HG02938 (cell line): ENCODE data around the gene GOLGA5.
"Not testable (repeated sequence)": the region's sequence is repeated elsewhere in the genome, so short reads cannot be mapped to it uniquely, and the experiment has no call there.

ENCODE experiments used
- ATAC-seq: cut with Tn5 transposase; IDR thresholded peaks from one replicate; pipeline ENCODE4 v1.9.1; 2021; ENCODE audit warnings: mild to moderate bottlenecking, moderate library complexity; ENCODE audit not compliant: unreplicated experiment

Gene GOLGA5

DNA sequence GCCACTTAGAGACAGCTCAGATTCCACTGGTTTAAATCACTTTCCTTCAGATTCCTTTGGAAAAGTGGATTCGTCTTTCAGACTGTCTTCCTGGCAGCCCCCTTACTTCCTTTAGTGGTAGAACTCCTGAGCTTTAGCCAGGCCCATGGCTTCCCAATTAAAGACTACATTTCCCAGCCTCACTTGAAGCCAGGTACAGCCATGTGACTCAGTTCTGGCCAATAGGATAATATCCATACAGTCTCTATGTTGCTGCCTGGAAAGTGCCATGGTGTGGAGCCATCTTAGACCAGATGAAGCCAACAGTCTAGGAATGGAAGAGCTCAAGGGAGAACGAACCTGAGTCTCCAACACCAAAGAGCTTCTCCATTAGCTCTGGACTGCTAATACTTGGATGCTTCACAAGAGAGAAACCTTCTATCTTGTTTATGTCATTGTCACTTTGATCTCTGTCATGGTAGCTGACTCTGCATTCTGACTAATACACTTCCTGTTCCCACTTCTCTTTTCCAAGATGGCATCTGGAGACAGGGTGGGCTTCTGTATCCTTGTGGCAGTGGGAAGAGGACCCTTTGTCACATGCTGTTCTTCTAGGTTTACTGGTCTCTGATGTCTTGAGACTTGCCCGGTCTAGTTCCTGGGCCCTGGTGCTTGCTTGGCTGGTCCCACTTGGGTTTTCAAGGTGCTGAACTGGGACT, 15.1 kb upstream of the GOLGA5 start:
- not testable (repeated sequence) for ATAC-seq

- ATAC-seq: no peak
Observed at GRCh38 chr14:92780444-92781232, 13.5 kb upstream of the GOLGA5 start.

- no peak for ATAC-seq
Observed at GRCh38 chr14:92781350-92781749, 12.8 kb upstream of the GOLGA5 start.

DNA sequence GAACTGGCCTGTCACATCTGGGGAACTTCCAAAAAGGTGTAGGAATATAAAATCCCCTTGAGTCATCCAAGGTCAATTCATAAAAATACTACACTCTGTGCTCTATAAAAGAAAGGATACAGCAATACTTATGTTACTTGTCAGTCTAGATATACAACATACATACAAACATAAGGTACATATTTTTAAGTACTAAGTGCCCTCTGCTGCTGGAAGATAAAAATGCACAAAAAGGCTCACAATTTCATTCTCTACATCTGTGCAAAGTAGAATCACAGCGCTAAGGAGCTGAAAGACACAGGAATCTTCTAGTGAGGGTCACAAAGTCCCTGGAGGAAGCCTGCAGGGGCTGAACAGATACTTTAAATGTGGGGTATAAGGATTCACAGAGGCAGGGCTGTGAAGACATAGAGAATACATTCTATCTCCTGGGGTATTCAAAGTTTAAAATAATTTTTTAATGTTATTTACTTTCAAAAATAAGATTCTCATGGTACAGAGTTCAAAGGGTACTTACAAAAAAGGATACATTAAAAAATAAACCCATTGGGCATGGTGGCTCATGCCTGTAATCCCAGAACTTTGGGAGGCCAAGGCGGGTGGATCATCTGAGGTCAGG, 10.2 kb upstream of the GOLGA5 start:
- no peak for ATAC-seq

DNA sequence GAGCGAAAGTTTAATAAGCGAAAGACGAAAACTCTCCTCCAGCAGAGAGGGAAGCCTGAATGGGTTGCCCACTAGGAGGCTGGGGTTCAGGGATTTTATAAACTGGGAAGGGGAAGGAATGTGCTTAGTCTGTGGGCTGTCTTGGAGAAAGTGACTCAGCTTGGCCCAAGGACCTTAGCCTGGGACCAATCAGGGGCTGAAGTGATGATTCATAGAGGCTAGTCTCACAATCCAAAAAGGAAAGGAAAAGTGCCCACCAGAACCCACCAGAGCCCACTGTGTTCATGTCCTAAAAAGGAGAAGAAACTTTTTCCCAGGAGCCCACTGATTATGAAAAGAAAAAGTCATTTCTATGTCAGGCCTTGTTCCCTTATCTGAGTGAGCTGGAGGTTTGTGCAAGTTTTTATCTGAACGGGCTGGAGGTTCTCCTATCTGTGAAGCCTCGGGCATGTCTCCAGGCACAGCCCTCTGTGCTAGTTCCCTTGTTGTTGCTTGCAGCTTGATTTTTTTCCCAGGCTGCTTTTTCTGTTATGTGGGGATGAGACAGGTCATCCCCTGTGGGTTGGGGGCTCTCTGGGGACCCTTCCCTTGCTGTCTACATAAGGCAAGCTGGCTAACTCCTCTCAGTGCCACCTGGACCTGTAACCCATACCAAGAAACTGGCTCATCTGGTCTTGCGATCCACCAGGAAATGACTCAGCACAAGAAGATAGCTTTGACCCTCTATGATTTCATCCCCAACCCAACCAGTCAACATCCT, 8.3 kb upstream of the GOLGA5 start:
- ATAC-seq: no peak

GRCh38 chr14:92786427-92786756, 7.7 kb upstream of the GOLGA5 start:
- ATAC-seq: no peak

DNA sequence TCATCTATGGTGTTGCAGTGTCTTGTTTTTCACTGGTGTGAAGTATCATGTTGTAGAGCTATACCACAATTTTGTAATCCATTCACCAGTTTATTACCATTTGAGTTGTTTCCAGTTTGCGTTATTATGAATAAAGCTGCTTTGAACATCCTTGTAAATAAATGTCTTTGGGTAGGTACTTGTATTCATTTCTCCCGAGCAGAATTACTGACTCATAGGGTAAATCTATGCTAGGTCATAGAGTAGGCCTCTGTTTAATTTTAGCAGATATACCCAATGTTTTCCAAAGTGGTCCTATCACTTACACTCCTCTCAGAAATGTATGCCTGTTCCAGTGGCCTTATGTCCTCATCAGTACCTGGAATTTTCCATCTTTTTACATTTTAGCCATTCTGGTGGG, 6.6 kb upstream of the GOLGA5 start:
- no peak for ATAC-seq

DNA sequence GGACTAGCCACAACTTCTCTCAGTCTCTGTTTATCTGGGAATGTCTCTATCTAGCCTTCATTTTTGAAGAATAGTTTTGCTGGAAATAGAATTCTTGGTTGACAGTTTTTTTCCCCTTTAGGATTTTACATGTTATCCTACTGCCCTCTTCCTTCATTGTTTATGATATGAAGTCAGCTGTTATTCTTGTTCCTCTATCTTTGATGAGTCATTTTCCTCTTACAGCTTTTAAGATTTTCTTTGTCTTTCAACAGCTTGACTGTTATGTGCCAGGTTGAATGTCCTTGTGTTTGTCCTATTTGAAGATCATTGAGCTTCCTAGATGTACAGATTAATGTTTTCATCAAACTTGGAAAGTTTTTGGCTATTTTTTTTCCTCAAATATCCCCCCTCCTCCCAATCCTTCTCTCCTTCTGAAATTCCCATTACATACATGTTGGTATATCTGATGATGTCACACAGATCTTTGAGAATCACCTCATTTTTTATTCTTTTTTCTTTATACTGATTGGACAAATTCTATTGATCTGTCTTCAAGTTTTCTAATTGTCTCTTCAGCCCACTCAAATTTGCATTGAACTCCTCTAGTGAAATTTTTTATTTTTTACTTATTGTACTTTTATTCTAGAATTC, 4.5 kb upstream of the GOLGA5 start:
- no peak for ATAC-seq

DNA sequence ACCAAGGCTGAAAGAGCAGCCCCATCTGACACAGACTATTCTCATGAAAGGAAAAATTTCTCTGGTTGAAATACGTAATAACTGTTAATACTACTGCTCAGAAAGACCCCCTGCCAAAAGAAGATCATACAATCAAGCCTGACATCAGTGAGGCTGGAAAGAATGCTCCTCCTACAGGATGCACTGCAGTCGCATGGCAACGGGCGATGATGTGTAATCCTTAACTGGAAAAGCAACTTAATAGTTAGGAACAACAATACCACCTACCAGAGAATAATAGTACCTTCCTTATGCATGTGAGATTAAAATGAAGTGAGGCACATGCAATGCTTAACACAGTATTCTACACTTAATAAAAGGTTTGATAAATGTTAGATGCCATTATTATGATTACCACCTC, 1.2 kb upstream of the GOLGA5 start:
- ATAC-seq: no peak

GRCh38 chr14:92794547-92794941, 439 bp downstream of the GOLGA5 start:
- ATAC-seq: no peak

GRCh38 chr14:92794961-92795360, 856 bp downstream of the GOLGA5 start:
- no peak for ATAC-seq

DNA sequence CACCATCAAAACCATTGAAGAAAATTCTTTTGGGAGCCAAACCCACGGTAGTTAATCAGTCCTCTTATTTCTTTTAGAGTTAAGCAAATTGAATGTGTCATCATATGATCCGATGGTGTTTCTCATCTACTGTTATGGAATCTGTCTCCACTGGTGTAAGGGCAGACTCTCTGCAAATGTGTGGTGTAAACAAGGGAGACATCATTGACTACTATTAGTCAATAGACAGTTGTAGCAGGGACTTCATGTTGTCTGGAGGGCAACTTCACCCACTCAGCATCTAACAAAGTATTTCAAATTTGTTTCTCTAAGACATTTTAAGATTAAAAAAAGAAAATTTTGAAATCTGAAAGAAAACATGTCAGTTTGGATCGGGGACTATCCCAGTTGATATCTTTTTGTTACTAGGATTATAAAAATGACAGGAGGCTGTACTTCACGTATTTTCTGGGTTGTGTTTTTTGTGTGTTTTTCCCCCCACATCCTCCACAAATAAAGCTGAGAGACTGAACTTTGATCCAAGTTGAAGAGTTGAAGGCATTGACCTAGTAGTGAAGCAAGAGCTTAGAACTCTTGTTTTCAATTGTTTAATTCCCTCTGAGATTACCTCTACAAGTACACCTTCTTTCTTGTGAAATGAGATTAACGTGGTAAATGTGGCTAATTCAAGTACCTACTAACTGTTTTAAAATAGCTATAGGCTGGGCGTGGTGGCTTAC, 4.0 kb downstream of the GOLGA5 start:
- no peak for ATAC-seq

GRCh38 chr14:92798811-92799210, 4.7 kb downstream of the GOLGA5 start:
- no peak for ATAC-seq

- no peak for ATAC-seq
Observed at GRCh38 chr14:92800012-92800411, 5.9 kb downstream of the GOLGA5 start.

GRCh38 chr14:92800525-92800924, 6.4 kb downstream of the GOLGA5 start:
- no peak for ATAC-seq

- no peak for ATAC-seq
Observed at GRCh38 chr14:92801917-92802316, 7.8 kb downstream of the GOLGA5 start.

DNA sequence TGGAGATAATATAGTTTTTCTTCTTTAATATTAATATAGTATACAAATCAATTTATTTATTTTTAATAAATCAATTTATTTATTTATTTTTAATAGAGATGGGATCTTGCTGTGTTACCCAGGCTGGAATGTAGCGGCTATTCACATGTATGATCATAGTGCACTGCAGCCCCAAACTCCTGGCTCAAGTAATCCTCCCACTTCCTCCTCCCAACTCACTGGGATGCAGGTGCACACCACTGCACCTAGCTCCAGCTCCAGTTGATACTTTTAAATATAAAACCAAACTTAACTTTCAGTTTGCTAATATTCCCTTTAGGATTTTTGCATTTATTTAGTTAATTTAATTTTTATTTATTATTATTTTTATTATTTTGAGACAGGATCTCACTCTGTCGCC, 8.6 kb downstream of the GOLGA5 start:
- ATAC-seq: no peak

GRCh38 chr14:92813201-92813600, 19.1 kb downstream of the GOLGA5 start:
- ATAC-seq: no peak

DNA sequence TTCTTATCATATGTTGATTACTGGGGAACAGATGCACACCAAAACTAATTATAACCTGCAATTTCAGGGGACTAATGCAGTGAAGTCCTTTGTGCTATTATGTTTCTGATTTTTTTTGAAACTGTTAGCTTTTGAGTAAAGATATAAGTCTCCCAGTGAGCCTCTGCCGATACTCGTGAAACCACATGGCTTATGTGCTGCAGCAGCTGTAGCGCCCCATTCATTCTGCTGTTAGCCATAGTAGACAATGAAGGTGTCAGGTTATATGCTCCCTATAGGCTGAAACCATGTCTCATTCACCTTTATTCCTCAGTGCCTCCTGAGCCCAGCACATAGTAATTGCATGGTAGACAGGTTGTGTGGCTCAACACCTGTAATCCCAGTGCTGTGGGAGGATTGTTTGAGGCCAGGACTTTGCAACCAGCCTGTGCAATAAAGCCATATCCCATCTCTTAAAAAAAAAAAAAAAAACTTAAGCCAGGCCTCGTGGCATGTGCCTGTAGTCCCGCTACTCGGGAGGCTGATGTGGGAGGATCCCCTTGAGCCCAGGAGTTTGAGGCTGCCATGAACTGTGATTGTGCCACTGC, 25.0 kb downstream of the GOLGA5 start:
- ATAC-seq: no peak
